GM11168 (cell line): Measurements from ENCODE around the gene IL17F.

Experiments
- in situ Hi-C: fragments of 300-500 bp; cut with MboI; formaldehyde crosslinking; loops from one replicate; pipeline ENCODE4 v1.12.0; 2022; ENCODE audit warnings: low sequenced_read_pairs; ENCODE audit not compliant: unreplicated experiment

IL17F gene

DNA sequence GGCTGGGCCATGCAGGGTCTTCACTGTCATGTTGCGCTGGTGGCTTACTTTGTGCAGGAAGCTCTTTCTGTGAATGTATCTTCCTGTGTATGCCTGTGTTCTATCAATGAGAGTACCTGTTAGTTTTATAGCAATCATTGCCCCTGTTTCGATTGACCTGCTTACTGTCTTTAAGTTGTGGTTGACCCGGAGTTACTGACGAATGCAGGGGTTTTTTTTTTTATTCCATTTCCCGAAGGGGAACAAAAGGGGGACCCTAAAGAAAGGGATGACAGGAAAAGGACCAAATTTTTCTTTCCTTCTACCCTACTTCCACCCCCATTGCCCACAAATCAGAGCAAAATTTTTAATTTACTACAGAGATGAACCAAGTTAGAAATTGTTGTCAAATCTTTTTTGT is at the start of gene IL17F:
Gene IL17F, minus strand, starts transcription at position 101 of the 400 bp plus-strand sequence. Its CDS starts 71 bp downstream, at position 30.
- in situ Hi-C loops = no loop called here

DNA sequence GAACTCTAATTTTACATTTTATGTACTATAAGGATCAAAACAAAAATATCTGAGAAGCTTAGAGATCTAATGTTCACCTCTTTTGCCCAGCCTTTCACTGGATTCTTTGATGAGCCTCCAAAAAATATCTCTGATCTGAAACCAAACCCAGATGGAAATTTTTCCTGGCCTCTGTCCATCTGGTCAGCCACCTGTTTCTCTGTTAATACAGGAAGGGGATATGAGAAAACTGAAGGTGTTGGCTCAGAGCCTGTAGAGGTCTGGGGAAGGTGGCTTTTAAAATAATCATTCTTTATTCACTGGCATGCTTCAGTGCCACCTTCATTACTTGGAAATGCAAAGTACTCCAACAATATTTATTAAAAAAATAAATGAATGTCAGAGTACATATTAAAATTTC is 48.8 kb upstream of the IL17F start:
- in situ Hi-C loops = loop anchor here (5.0 to 10.0 kb wide), 2 partner anchors 104 to 372 kb away; no protein-coding TSS in a partner anchor

DNA sequence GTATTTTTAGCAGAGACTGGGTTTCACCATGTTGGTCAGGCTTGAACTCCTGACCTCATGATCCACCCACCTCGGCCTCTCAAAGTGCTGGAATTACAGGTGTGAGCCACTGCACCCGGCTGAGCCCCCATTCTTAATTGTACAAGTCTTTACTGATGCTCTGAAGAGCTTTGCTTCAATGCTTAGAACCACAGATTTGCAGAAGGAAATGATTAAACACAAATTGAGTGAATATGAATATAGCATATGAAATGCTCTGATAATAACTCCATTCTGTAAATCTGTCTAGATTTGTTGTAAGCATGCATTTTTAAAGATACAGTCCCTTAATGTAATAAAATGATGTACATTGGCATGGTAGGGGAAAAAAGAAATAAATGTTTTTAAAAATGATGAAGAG is 44.5 kb upstream of the IL17F start:
- in situ Hi-C loops = no loop called here

DNA sequence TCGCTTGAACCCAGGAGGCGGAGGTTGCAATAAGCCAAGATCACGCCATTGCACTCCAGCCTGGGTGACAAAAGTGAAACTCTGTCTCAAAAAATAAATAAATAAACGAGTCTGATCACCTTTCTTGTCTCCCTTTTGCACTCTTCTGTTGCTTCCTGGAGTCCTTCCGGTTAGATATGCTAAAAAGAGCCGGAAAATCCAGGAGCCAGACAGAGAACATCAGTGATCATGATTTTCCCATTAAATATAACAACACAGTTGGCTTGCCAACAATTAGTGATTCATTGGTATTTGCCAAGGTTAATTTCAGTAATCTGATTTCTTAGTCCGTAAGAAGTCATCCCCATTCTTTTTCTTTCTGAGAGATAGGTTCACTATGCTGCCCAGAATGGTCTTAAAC is 43.9 kb upstream of the IL17F start:
- in situ Hi-C loops = no loop called here

DNA sequence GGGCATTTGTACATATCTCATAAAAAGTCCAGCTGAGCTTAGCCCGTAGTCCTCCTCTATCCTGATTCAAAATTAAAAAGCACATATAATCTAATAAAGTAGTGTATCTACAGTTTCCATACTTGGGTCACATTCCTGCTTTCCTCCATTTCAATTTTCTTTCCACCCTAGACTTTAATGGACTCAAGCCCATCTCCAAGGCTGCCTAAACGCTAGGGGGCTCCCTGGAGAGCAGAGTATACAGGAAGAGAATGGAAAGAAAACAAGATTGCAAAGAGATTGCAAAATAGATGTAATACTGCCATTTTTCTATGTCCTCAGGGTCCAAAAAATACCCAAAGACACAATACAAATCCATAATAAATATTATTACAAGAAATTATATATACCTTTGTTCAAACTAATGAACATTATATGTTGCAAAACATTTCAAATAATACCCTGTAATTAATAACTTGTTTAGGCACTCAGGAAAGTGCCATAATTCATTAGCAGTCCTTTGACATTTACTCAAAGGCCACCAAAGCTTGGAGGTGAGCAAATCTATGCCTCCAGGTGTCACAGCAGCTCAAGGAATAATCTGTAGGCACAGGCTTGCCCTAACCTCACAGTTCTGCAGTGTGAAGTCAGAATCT is 42.6 kb upstream of the IL17F start:
- in situ Hi-C loops = no loop called here

DNA sequence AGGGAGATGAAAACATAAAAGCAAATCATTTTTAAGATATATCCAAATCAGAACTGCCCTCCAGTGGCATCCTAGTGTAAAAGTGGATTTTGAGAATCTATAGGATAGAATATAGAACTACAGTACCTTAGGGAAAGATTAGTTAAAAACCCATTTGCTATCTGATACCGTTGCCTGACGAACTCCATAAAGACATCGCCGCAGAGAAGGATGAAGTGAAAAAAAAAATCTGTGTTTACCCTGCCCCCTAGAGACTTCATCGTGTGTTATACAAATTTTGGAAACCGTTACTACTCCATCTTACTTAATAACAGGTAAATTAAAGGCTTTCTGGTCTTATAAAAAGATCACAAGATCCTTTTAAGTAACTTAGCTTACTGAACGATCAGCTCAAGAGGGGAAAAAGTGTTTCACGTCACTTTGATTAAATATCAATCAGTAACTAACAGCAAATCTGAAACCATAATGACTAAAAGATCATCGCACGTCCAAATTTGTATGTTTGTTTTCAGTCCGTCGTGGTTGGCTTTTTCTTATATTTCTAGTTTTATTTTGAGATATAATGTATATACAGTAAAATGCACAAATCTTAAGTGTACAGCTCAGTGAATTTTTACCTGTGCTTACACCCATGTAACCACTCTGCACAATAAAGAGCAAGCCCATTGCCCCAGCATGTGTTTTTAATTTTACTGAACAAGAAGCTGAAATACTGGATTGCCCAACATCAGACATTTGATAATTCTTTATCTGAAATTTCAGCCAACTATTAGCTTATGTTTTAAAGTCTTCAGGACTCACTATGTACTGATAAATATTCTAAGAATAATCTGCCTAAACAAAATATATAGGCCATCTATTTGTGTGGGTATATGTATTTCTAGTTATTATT is 41.1 kb upstream of the IL17F start:
- in situ Hi-C loops = no loop called here

DNA sequence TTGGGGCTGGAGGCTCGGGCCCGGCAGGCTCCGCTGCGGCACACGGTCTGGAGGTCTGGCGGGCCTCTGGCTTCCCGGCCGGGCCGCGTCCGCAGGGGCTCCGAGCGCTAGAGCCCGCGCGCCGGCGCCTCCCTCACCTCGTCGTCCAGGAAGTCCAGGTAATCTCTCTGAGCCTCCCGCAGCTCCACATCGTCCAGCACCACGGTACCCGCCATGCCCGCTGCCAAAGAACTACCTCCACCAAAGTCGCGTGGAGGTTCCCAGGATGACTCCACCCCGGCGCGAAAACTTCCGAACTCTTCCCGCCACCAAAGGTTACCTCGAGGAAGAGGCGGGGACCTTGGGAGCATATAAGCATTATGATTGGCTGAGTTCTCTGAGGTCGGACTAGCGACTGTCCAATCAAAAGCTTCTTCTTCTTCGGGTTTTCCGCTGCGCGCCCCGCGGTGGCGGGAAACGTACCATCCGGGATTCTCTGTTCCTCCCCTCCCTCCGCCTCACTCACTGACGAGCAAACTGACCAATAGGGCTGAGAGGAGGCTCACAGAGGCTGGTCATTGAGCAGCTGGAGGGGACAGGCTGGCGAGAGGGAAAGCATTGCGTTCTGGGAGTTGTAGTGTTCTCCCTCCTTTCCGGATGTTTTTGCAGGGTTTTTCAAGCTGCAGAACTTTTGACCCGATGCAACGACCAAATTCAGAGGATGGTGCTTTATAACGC is 40.3 kb upstream of the IL17F start, which contains the start of gene MCM3:
Gene MCM3, minus strand, starts transcription at position 283 of the 717 bp plus-strand sequence. Its CDS starts 68 bp downstream, at position 215.
- in situ Hi-C loops = no loop called here

DNA sequence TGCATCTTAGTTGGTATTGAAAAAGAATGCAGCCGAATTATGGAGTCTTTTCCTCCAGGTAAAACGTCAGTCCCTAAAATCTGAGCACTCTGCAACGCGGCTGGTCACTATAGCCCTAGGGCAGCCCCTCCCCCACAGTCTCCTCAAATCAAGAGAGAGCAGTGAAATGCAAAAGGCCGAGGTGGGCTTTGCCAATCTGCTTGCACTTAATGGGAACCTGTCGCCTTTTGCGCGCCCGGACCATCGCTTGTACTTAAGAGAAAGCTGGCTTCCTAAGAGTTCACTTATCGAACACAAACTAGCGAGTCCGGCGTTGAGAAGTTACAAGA is 39.8 kb upstream of the IL17F start:
- in situ Hi-C loops = no loop called here

DNA sequence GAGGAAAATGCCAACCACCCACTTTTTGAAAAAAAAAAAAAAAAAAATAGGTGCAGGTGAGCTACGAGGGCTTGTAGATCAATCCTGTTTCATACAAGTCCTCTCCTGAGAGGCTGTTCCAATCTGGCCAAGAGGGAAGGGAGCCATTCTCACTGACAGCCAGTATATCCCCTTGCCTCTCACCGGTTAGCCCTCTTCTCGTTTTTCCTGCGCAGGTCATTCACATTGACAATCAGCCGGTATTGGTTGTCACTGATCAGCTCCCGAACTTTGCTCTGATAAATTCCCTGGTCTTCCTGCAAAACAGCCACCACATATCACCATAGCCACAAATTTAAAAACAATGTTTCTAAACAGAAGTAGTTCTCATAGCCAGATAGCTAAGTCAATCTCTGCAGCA is 38.8 kb upstream of the IL17F start:
- in situ Hi-C loops = no loop called here

DNA sequence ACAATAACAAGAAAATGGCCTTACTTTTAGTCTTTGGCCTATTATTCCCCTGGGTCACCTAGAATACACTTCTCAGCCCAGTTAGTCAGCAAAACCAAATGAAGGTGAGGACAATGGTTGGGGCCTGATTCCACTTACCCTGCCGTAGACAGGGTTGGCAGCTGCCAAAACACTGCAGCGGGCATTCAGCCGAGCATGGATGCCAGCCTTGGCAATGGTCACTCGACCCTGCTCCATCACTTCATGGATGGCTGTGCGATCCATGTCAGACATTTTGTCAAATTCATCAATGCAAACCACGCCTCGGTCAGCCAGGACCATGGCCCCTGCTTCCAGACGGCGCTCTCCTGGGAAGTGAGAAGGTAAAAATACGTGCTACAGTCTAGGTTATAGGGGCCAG is 31.8 kb upstream of the IL17F start:
- in situ Hi-C loops = no loop called here

DNA sequence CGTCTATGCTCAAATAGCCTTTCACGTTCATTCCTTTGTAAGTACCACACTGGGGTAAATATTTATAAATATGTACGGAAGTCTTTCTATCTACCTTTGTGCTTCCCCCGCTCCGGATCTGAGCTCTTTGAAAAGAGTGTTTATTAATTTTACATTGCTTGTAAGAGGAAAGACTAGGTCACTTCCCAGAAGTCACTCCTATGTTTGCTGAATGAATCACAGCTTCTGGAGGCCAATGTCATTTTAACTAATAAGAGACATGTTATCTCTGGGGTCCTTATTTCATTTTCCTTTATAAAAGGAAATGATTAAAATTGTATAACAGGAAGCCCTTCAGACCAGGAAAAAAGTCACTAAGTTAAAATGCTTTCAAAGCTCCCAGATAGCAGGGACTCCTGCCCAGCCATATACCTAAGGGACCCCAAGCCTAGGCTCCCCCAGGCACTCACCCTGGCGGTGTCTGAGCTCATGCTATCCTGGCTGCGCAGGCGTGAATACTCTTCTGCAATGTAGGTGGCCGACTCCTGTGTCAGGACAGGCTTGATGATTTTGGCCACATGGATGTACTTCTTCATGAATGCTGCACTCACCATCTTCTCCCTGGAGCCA is 27.7 kb upstream of the IL17F start:
- in situ Hi-C loops = no loop called here

DNA sequence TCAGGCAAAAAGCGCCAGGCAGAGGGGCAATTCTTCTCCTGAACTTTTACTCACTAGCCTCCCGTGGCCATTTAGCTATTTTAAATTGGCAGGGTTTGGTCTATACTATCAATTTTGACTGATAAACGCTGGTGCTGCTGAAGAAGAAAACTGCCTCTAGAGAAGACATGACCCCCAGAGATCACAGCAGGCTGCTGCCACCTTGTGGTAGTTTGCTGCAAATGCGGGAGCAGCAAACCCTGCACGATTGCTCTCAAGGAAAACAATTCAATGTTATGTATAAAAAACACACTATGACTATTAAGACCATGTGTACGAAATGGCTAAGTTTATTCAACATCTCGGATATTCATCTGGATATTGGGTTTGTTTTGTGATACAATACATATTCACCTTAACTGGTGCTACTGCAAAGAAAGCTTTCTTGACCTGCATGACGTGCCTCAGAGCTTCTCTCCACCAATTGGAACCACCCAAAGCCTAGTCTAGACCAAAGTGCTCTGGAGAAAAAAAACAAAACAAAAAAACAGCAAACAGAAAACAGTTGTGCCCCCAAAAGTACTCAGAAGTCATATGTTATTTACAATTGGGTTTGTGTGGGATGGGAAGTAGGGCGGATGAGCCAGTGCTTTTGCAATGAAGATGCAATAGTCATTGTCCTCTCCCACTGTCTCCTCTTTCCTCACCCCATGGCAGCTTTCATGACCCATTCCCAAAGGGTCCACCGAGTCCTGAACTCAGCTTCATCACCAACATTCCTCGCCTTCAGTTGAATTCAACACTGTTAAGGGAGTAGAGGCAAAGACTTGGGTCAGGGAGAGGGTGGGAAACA is 19.6 kb upstream of the IL17F start:
- in situ Hi-C loops = loop anchor here (5.0 kb wide), 1 partner anchor 102 kb away; no protein-coding TSS in a partner anchor

DNA sequence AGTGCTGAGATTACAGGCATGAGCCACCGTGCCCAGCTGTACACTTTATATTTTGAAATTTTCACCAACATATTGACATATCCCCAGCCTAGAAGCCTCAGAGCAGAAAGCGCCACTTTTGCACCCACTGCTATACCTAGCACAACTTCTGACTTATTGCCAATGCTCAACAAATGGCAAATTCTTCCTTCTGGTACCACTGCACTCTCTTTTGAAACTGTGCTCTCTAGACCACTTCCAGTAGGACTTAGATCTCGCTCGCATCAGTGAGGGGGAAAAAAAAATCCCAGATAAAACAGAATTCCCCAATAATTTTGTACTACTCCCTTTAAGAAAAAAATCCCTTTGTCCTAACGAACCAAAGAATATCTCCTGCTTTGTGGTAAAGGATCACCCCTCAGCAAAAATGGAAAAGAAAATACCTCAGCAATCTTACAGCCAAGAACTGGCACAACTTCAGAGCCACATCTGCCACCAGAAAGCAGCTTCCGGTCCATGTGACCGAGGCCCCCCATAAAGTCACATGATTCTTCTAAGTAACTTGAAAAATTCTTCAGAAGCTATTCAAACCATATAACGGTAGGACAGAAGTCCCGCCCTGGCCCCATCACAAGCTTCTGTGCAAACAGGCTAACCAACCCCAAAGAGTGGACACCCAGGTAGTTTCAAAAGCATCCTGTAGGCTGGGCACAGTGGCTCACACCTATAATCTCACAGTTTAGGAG is 18.5 kb upstream of the IL17F start:
- in situ Hi-C loops = loop anchor here (5.0 kb wide), 1 partner anchor 100 kb away; no protein-coding TSS in a partner anchor

DNA sequence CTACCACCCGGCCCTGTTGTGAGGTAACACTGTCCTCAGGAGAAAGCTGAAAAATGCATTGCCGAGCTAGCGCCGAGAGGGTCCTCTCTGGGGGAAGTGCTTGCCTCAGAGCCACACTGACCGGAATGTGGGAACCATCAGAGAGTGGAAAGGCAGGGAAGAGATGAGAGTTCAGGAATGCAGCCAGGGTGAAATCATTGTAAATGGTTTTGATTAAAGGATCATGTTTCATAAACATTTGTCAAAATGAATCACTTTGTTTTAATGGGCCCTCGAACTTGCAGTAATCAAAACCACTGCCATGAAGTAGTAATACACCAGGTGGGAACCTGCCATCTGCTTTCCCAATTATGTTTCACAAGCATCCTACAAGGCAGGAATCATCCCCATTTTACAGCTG is 16.9 kb upstream of the IL17F start:
- in situ Hi-C loops = loop anchor here (5.0 kb wide), 1 partner anchor 99 kb away; no protein-coding TSS in a partner anchor

DNA sequence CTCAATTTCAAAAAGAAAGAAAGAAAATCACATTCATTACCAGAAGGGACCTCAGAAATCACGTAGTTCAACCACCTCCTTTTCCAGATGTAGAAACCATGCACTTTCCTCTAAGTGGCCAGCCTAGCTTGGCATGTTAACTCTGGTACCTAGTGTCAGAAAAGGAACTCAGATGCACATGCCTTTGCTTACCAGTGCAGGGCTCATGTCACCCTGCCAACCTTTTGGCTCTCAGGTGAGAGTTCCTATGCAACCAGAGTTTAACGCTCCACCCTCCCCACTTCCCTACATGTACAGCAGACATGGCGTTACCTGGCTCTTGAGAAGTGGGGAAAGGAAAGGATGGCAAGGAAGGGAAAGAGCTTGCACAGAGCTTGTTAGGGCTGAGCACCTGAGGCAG is 16.3 kb upstream of the IL17F start:
- in situ Hi-C loops = loop anchor here (5.0 kb wide), 1 partner anchor 98 kb away; no protein-coding TSS in a partner anchor

DNA sequence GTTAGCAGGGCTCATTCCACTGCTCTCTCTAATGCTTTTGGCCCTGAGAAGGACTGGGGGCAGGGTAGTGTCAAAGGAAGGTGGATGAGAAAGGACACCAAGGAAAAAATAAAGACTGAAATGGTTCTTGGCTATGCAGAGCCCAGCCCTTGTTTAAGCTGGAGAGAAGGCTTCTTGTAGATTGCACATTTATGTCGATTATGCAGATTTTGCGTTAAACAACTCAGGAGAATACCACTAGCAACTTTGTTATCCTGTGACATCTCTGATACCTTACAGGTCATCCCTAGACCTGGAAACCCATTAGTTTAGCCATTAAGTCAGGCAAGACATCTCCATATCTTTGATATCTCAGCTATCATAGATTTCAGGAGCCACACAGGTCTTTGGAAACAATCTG is 11.1 kb upstream of the IL17F start:
- in situ Hi-C loops = no loop called here

DNA sequence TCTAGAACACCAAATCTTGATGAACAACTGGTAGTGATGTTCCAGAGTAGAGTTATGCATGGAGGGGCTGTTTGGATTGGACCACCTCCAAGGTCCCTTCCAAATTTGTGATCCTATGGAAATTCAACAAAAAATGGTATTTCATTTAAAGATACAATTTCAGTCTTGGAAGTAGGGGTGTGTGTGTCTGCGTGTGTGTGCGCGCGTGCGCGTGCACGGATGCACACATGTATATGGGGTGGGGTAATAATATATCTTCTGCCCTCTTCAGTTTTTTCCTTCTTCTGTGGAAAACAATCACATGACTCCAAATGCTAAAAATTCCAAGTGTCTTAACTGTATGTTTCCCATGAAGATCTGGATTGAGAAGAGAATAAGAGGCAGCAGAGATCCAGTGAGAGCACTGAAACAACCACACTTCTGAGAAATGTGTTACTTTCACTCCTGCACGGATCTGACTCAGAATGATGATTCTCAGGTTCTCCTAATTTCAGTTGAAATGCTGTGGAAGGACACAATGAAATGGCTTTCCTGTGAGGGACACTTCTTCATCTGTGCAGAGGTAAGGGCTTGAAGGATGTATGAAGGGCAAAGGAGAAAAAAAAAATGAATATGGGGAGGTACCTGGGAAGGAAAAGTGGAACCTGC is 10.6 kb upstream of the IL17F start:
- in situ Hi-C loops = no loop called here

DNA sequence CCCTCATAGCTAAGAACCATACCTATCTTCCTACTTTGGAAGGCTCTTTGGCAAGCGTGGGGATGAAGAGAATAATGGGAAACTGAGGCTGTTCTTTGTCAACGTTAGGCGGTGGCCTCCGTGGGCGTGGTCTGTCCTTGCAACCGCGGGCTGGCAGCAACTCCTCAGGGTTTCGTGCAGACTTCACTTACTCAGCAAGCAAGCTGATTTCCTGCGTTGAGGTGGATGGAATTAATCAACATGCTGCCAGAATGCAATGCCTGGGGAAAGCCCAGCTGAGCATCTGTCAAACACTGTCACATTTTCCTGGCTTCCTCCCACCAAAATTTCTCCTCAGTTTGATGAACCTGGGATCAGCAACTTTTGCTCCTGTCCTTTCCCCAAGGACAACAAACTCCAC is 9.2 kb upstream of the IL17F start:
- in situ Hi-C loops = no loop called here
